Hematopoietic multipotent progenitor cell treated with erythropoietin and hydrocortisone succinate and interleukin-3 and kit ligand, for 4 days (in vitro differentiated cells): ENCODE measurements around the gene FCF1.
"Not testable (repeated sequence)": the region's sequence is repeated elsewhere in the genome, so short reads cannot be mapped to it uniquely, and the experiment has no call there.

Experiments used
- DNase-seq: peaks from one replicate; pipeline ENCODE4 v3.0.0-alpha.2; 2015

FCF1 gene

DNA sequence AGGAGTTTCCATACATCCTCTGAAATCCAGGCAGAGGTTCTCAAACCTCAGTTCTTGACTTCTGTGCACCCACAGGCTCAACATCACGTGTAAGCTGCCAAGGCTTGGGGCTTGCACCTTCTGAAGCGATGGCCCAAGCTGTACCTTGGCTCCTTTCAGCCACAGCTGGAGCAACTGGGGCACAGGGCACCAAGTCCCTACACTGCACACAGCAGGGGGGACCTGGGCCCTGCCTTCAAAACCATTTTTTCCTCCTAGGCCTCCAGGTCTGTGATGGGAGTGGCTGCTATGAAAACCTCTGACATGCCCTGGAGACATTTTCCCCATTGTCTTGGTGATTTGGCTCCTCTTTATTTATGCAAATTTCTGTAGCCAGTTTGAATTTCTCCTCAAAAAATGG lies 10.7 kb upstream of the FCF1 start:
- no peak for DNase-seq

GRCh38 chr14:74703043-74703442 lies 9.9 kb upstream of the FCF1 start:
- DNase-seq, result no peak

GRCh38 chr14:74704656-74705055 lies 8.3 kb upstream of the FCF1 start:
- DNase-seq, result no peak

- DNase-seq, result no peak
These were observed 7.1 kb upstream of the FCF1 start for GRCh38 chr14:74705613-74706500.

DNA sequence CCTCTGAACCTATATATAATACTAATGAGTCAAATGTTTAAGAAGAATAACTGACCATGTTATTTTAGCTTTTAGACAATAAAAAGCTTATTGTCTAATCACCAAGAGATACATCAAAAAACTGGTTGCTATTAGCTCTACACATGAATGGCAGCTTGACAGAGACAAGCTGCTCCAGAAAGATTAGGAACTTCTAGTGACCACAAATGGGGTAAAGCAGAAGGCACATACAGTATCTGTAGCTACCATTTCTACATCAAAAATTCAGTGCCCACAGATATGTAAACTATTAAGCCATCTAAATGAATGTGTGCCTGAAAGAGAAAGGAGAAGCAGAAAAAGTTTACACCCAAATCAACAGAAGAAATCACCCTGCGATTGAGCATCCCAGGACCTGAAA lies 2.5 kb upstream of the FCF1 start:
- peak; percentile 96 for DNase-seq

GRCh38 chr14:74711651-74712050 lies 1.3 kb upstream of the FCF1 start:
- DNase-seq, result no peak

- no peak for DNase-seq
These were observed 421 bp downstream of the FCF1 start for GRCh38 chr14:74713395-74713735.

DNA sequence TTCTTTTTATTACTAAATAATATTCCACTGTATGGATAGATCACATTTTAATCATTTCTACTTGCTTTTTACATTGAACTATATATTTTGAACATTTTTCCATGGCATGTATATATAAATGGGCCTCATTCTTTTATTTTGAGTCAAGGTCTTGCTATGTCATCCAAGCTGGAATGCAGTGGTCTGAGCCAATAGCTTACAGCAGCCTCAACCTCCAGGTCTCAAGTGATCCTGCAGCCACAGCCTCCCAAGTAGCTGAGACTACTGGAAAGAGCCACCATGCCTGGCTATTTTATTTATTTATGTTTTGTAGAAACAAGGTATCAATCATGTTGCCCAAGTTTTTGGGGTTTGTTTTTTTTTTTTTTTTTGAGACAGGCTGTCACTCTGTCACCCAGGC lies 7.6 kb downstream of the FCF1 start:
- no peak for DNase-seq

DNA sequence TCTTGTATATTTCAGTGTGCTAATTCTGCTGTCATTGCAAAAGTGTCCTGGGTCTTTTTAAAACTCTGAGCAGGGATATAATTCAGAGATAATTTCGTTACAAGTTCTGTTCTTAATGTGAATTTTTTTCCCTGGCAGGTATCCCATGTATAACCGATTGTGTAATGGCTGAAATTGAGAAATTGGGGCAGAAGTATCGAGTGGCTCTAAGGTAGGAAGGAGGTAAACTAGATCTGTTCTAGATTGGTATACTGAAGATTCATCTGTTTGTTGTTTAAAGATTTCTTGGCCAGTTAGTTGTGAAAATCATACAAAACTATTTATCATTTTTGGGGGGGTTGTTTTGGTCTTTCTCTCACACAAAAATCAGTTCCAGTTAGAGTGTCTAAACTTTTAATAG lies 10.2 kb downstream of the FCF1 start:
- DNase-seq, result no peak

- no peak for DNase-seq
These were observed 19.4 kb downstream of the FCF1 start for GRCh38 chr14:74732387-74732786.

GRCh38 chr14:74733221-74733620 lies 20.3 kb downstream of the FCF1 start:
- peak; percentile 58 for DNase-seq

DNA sequence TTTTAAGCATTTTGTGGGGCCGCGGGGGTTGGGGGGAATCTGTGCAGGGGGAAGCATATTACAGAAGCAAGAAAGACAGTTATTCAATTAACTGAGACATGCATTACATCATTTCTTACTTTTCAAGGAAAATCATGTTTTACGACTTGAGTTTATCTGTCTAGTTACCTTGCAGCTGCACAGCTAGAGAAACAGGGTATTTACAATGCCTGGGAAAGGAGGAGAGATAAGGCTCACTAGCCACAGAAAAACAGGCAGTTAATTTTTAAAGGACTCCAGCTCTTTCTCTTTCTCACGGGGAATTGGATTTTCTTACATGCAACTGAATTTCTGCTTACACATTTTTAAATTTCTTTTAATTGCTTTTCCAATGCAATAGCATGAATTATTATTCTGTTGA lies 22.2 kb downstream of the FCF1 start:
- peak; percentile 75 for DNase-seq

- DNase-seq, result no peak
These were observed 24.9 kb downstream of the FCF1 start for GRCh38 chr14:74737753-74738325.

- DNase-seq, result no peak
These were observed 26.5 kb downstream of the FCF1 start for GRCh38 chr14:74739293-74740030.

GRCh38 chr14:74747237-74747636 lies 34.3 kb downstream of the FCF1 start:
- no peak for DNase-seq

GRCh38 chr14:74754157-74754556 lies 41.2 kb downstream of the FCF1 start:
- DNase-seq, result no peak

GRCh38 chr14:74754899-74755298 lies 42.0 kb downstream of the FCF1 start:
- no peak for DNase-seq

- no peak for DNase-seq
These were observed 43.4 kb downstream of the FCF1 start for GRCh38 chr14:74756326-74756725.

- not testable (repeated sequence) for DNase-seq
These were observed 45.6 kb downstream of the FCF1 start for GRCh38 chr14:74758505-74758904.

- DNase-seq, result peak; percentile 99
These were observed 50.2 kb downstream of the FCF1 start, which contains the start of gene YLPM1 for GRCh38 chr14:74762917-74763802. YLPM1 (plus strand) TSS chr14:74763316; CDS start chr14:74763490, 174 bp downstream.

DNA sequence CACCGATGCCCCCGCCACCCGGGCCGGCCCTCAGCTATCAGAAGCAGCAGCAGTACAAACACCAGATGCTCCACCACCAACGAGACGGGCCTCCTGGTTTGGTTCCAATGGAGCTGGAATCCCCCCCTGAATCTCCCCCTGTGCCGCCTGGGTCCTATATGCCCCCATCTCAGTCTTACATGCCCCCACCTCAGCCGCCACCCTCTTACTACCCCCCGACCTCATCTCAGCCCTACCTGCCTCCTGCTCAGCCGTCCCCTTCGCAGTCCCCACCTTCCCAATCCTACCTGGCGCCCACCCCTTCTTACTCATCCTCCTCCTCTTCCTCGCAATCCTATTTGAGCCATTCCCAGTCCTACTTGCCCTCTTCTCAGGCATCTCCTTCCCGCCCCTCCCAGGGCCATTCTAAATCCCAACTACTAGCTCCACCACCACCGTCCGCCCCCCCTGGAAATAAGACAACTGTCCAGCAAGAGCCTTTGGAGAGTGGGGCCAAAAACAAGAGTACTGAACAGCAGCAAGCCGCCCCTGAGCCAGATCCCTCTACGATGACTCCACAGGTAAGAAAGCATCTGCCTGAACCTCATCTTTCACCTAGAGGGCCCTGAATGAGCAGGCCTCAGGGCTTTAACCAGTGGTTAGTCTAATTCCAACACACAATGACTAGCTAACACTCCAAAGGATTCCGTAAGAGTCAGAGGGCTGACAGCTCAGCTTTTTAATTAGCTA lies 51.0 kb downstream of the FCF1 start:
- peak; percentile 25 for DNase-seq

- DNase-seq, result peak; percentile 11
These were observed 52.8 kb downstream of the FCF1 start for GRCh38 chr14:74765721-74766120.
